GM12801 (cell line): ENCODE measurements around the gene MYBPC1.

Experiments
- TF ChIP-seq, protein P1 (sequence below): IDR thresholded peaks from one replicate; pipeline ENCODE4 v1.5.1; 2011; ENCODE audit warnings: control low read depth; ENCODE audit not compliant: insufficient read length; ENCODE audit errors: extremely low read depth

Gene MYBPC1

DNA sequence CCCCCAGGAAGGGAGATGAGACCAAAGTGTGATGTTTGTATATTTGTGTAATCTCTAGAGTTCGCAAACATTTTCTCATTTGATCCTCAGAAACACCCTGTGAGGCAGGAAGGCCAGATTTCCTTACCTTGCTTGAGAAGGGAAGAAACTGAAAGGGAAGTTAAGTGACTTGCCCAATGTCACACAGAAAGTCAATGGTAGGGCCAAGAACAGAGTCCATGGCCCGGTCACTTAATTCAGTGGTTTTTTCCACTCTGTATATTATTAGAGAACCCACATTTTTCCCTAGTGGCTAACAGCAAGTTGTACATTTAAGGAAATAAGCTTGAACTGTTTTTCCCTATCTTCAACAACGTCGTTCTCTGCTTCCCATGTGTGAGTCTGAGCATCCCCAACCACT, 77.1 kb downstream of the MYBPC1 start:
- TF ChIP-seq, protein P1, sequence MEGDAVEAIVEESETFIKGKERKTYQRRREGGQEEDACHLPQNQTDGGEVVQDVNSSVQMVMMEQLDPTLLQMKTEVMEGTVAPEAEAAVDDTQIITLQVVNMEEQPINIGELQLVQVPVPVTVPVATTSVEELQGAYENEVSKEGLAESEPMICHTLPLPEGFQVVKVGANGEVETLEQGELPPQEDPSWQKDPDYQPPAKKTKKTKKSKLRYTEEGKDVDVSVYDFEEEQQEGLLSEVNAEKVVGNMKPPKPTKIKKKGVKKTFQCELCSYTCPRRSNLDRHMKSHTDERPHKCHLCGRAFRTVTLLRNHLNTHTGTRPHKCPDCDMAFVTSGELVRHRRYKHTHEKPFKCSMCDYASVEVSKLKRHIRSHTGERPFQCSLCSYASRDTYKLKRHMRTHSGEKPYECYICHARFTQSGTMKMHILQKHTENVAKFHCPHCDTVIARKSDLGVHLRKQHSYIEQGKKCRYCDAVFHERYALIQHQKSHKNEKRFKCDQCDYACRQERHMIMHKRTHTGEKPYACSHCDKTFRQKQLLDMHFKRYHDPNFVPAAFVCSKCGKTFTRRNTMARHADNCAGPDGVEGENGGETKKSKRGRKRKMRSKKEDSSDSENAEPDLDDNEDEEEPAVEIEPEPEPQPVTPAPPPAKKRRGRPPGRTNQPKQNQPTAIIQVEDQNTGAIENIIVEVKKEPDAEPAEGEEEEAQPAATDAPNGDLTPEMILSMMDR = no peak

DNA sequence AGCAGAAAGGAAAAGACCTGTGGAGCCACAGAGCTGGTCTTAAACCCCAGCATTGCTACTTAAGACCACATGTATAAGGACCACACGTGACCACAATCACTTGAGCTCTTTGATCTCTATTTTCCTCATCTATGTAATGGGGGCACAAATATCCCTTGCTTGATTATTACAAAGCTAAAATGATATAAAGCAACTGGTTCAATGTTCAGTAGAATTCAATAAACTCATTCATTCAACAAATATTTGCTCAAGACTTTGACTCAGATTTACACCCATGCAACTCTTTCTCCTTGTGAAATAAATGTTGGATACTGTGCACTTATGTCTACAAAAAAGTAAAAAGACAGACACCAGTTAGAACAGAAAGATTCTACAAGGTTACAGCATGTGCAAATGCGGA, 80.8 kb downstream of the MYBPC1 start:
- TF ChIP-seq, protein P1 = no peak

DNA sequence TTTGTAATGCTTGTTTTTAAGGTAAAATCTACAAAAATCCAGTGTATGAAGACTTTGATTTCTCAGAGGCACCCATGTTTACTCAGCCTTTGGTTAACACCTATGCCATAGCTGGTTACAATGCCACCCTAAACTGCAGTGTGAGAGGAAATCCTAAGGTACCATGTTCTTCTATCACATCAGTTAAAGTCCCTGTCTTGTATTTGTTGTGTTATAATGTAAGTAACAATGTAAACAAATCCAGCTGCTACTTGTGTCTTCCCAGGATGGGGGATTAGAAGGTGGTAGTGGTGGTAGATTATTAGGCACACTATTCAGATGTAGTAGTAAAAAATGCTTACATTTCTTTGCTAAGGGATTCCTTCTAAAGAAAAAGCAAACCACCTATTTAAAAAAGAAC, 83.3 kb downstream of the MYBPC1 start:
- TF ChIP-seq, protein P1 = no peak

DNA sequence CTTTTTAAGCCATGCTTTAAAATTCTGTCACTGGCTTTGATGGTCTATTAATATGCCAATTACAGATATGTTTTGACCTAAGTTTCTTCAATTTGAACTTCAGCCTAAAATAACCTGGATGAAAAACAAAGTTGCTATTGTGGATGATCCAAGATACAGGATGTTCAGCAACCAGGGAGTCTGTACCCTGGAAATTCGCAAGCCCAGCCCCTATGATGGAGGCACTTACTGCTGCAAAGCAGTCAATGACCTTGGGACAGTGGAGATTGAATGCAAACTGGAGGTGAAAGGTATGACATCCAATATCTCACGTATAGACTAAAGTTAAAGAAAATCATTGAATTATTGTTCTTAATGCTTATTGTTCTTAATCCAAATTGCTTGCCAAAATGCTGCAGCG, 85.5 kb downstream of the MYBPC1 start:
- TF ChIP-seq, protein P1 = no peak

DNA sequence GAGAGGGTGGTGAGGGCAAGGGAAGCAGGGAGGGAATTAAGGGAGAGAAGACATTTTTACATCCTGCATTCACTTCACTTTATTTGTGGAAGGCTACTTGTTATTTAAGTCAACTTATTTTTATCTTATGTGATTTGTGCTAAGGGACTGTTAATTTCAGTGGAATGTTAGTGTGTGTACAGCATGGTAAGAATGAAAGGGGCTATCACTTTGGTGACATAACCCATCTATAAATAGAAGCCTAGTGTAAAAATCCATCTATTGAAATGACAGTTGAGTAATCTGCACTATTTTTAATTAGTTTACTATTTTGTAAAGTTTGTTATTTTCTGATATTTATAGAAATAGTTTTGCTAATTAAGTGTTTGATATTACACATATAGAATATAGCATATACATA, 85.9 kb downstream of the MYBPC1 start:
- TF ChIP-seq, protein P1 = no peak

DNA sequence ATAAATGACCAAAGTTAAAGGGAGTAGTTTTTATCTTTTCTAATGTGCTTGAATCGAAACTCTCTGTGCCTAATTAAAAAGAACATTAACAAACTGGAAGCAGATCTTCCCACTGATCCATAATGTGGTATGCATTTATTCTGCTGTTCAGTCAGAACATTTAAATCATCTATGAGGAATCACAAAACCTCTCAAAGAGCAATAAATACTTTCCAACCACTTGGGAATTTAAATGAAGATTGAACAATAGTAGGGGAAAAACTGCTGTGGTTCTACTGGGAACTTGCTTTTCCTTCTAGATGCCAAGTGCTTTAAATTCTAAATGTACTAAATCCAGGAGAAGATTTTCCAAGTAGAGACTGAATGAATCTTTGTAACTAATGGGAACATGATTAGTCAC, 90.3 kb downstream of the MYBPC1 start:
- TF ChIP-seq, protein P1 = no peak

DNA sequence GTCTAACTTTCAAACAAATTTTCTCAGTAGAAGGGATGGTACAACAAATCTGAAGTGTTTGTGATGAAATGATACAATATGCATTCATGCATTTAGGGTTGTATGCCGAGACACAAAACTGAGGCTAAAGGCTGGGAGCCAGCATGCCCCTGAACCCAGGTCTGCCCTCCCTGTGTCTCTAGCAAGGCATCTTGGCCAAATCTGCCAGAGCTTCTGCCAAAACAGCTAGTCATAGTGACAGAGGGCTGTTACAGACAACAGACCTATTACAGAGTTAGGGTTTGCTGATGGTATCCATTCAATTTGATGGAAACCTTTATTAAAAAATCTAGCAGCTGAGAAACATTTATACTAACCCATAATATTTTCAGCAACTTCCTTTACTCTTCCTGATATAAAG, 91.4 kb downstream of the MYBPC1 start:
- TF ChIP-seq, protein P1 = no peak
